ENCODE data around the gene SORL1.

DNA sequence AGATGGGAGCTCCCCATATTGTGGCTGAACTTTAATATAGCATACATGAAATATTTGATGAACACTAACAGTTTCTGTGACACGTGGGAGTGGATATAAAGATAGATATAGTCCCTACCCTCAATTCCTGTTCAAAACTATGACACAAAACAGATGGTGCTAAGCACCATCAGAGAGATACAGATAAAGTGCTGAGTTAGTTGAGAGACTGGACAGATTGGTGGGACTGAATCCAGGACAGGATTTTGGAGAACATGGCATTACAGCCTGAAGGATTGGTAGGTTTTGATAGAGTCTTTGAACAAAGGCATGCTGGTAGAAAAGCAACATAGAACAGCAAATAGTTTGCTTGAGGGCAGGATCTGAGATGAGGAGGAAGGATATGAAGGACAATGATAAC lies 215.7 kb downstream of the SORL1 start:
- TF ChIP-seq, protein P1, sequence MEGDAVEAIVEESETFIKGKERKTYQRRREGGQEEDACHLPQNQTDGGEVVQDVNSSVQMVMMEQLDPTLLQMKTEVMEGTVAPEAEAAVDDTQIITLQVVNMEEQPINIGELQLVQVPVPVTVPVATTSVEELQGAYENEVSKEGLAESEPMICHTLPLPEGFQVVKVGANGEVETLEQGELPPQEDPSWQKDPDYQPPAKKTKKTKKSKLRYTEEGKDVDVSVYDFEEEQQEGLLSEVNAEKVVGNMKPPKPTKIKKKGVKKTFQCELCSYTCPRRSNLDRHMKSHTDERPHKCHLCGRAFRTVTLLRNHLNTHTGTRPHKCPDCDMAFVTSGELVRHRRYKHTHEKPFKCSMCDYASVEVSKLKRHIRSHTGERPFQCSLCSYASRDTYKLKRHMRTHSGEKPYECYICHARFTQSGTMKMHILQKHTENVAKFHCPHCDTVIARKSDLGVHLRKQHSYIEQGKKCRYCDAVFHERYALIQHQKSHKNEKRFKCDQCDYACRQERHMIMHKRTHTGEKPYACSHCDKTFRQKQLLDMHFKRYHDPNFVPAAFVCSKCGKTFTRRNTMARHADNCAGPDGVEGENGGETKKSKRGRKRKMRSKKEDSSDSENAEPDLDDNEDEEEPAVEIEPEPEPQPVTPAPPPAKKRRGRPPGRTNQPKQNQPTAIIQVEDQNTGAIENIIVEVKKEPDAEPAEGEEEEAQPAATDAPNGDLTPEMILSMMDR (conservative IDR thresholded peaks at IDR 0.05; ENCODE audit: low read length): no peak
- TF ChIP-seq EZH2phosphoT487 (IDR thresholded peaks at IDR 0.05; ENCODE audit: borderline replicate concordance, low read depth, low read length): no peak

Data from OCI-LY7 (cell line).